Measurements from ENCODE around the gene AP4E1. TPM values are rescaled to one million over a fixed set of nuclear protein-coding genes. Genes with fewer than 3 reads are reported as not detected.

The AP4E1 gene
- total and polyA plus RNA-seq, 3 donors from 2014 or later: 8.1 to 11.8 (median 11.3) TPM

- no peak for DNase-seq
- WGBS, 2 donors: 80 to 100% methylated on average over 1 to 2 of the region's 2 CpGs
- Histone ChIP-seq H3K4me3 (no peak overlapping the region), H3K9me3 (no peaks in the 10 kb centered on the region), H3K36me3 (ENCODE audit: low read depth, missing control alignments) (no peaks in the 10 kb centered on the region), H3K27me3 (no peaks in the 10 kb centered on the region), H3K4me1 (no peaks in the 10 kb centered on the region), H3K27ac (no peak overlapping the region)
- TF ChIP-seq POLR2A (IDR thresholded peaks at IDR 0.05): no peak
- no peak for TF ChIP-seq CTCF (IDR thresholded peaks at IDR 0.05)
- intact Hi-C loops (cut with DNase I; ENCODE audit: low total_unique reads): no loop called here
These were observed 130.5 kb downstream of the AP4E1 start for GRCh38 chr15:51038974-51039319.

DNA sequence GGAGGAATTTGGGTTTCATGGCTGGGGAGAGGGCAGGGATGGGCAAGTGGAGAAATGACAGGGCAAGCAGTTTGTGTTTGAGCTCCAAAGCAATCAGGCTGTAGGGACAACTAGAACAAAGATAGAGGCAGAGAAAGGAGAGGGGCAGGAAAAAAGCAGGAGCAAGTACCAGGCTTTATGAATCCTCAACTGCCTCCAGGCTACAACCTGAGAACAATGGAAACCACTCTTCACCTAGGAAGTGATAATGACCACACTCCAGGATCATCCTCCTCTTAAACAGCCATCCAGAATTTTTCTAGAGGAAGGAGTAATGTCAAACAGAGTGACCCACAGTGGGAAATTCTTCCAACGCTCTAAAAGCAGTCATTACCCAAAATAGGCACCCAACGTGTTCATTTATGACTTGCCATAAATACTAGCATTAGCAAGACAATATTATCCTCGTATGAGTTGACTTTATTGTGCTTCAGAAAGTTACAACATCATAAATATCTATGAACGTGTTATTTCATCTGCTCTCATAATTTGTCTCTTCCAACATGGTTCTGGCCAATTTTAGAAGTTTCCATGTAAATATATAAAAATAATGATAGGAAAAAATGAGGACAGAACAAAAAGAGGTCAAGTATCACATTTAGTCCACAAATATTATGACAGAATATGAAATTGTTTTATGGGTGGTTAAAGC, 135.7 kb downstream of the AP4E1 start:
- H3K27ac ChIP-seq: no peak overlapping the region
- peaks cover 9% of the 10 kb centered on the region for H3K4me1 ChIP-seq
- intact Hi-C loops (cut with DNase I; ENCODE audit: low total_unique reads): no loop called here
- no peaks in the 10 kb centered on the region for H3K9me3 ChIP-seq
- TF ChIP-seq CTCF (IDR thresholded peaks at IDR 0.05) (no peak), POLR2A (IDR thresholded peaks at IDR 0.05) (no peak)
- no peaks in the 10 kb centered on the region for H3K27me3 ChIP-seq
- no peaks in the 10 kb centered on the region for H3K36me3 ChIP-seq (ENCODE audit: low read depth, missing control alignments)
- no peak overlapping the region for H3K4me3 ChIP-seq
- DNase-seq: no peak
- WGBS, 2 donors: 61 to 62% methylated on average over 4 of the region's 4 CpGs

- no peak overlapping the region for H3K27ac ChIP-seq
- TF ChIP-seq CTCF (IDR thresholded peaks at IDR 0.05) (no peak), POLR2A (IDR thresholded peaks at IDR 0.05) (no peak)
- H3K36me3 ChIP-seq (ENCODE audit: low read depth, missing control alignments): no peaks in the 10 kb centered on the region
- intact Hi-C loops (cut with DNase I; ENCODE audit: low total_unique reads): no loop called here
- 81 to 84% methylated on average over 2 of the region's 2 CpGs for WGBS, 2 donors
- H3K9me3 ChIP-seq: no peaks in the 10 kb centered on the region
- no peak overlapping the region for H3K4me3 ChIP-seq
- no peaks in the 10 kb centered on the region for H3K27me3 ChIP-seq
- no peak for DNase-seq
- peaks cover 9% of the 10 kb centered on the region for H3K4me1 ChIP-seq
These were observed 137.5 kb downstream of the AP4E1 start for GRCh38 chr15:51046016-51046415.

DNA sequence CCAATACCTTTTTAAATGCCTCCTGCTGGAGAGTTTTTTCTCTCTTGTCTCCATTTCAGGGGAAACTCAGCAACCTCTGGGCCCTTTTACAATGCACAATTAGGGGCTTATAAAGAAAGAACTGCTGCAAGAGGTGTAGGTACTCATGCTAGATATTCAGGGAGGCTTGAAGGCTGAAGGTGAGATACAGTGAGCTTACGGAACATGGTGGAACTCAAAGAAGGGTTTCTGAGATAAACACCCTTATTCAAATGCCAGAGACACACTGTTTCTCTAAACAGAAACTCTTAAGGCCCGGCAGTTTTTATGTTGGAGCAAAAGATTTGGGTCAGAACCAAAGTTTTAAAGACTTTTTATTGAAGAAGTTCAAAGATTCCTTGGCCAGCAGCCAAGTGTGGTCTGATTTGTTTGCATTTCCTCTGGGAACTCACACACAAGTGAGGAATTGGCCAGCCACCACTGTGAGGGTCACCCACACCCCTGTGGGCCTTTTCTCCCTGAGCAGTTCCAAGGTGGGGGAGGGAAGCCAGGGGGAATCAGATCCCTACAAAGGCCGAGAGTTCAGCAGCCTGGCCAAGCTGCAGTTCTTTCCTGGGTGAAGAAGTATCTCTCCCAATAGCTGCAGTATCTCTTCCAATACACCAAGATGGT, 138.4 kb downstream of the AP4E1 start:
- TF ChIP-seq POLR2A (IDR thresholded peaks at IDR 0.05): no peak
- TF ChIP-seq CTCF (IDR thresholded peaks at IDR 0.05): no peak
- no peak overlapping the region for H3K27ac ChIP-seq
- H3K4me3 ChIP-seq: no peak overlapping the region
- H3K4me1 ChIP-seq: peaks cover 9% of the 10 kb centered on the region
- intact Hi-C loops (cut with DNase I; ENCODE audit: low total_unique reads): no loop called here
- no peaks in the 10 kb centered on the region for H3K36me3 ChIP-seq (ENCODE audit: low read depth, missing control alignments)
- peak; percentile 57 for DNase-seq
- no peaks in the 10 kb centered on the region for H3K27me3 ChIP-seq
- H3K9me3 ChIP-seq: no peaks in the 10 kb centered on the region
- WGBS, 2 donors: 35 to 60% methylated on average over 3 of the region's 3 CpGs

DNA sequence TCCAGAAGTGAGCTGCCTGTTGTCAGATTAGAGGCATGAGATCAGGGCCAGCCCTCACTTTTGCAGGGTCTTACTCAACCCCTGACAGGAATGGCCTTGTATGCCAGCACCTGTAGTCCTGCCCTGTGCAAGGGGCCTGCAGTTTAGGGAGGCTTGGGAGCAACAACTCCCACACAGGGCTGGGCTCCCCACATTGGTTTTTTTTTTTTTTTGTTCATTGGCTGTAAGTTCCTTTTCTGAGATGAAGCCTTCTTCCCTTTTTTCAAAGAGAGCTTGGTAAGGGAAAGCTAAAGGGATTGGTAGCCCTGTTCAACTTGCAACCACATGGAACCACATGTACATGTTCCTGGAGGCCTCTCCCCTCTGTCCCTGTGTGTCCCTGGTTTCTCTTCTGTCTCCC, 139.8 kb downstream of the AP4E1 start:
- H3K4me1 ChIP-seq: peaks cover 9% of the 10 kb centered on the region
- H3K36me3 ChIP-seq (ENCODE audit: low read depth, missing control alignments): no peaks in the 10 kb centered on the region
- H3K4me3 ChIP-seq: no peak overlapping the region
- H3K27ac ChIP-seq: no peak overlapping the region
- TF ChIP-seq POLR2A (IDR thresholded peaks at IDR 0.05) (no peak), CTCF (IDR thresholded peaks at IDR 0.05) (no peak)
- intact Hi-C loops (cut with DNase I; ENCODE audit: low total_unique reads): no loop called here
- no peaks in the 10 kb centered on the region for H3K27me3 ChIP-seq
- no peak for DNase-seq
- H3K9me3 ChIP-seq: no peaks in the 10 kb centered on the region
